HG03045 (cell line): ENCODE data around the gene CCSER1.
"Not testable (repeated sequence)": the region's sequence is repeated elsewhere in the genome, so short reads cannot be mapped to it uniquely, and the experiment has no call there.

Experiments
- ATAC-seq: cut with Tn5 transposase; IDR thresholded peaks from one replicate; pipeline ENCODE4 v1.9.1; 2021; ENCODE audit warnings: mild to moderate bottlenecking, moderate library complexity; ENCODE audit not compliant: unreplicated experiment

The CCSER1 gene

DNA sequence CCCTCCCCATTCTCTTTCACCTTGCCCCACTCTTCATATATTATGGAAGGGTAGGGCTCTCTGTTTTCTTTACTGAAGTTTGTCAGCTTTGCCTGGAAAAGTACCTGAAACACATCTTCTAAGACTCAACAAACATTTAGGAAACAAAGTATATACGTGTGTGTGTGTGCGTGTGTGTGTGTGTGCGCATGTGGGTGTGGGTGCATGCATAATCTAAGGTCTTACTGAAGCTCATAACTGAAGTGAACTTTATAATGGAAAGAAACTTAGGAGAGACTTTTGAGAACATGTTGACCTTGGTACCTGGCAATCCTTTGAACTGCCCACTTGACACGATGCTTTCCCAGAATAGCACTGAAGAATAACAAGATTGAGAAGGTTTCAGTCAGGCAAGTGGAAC, 1190.2 kb downstream of the CCSER1 start:
- ATAC-seq = no peak

GRCh38 chr4:91319556-91320268, 1192.5 kb downstream of the CCSER1 start:
- ATAC-seq = no peak

- ATAC-seq = no peak
Measured at GRCh38 chr4:91322961-91323360, 1195.8 kb downstream of the CCSER1 start.

GRCh38 chr4:91325495-91325894, 1198.3 kb downstream of the CCSER1 start:
- ATAC-seq = no peak

GRCh38 chr4:91326167-91326566, 1199.0 kb downstream of the CCSER1 start:
- not testable (repeated sequence) for ATAC-seq

DNA sequence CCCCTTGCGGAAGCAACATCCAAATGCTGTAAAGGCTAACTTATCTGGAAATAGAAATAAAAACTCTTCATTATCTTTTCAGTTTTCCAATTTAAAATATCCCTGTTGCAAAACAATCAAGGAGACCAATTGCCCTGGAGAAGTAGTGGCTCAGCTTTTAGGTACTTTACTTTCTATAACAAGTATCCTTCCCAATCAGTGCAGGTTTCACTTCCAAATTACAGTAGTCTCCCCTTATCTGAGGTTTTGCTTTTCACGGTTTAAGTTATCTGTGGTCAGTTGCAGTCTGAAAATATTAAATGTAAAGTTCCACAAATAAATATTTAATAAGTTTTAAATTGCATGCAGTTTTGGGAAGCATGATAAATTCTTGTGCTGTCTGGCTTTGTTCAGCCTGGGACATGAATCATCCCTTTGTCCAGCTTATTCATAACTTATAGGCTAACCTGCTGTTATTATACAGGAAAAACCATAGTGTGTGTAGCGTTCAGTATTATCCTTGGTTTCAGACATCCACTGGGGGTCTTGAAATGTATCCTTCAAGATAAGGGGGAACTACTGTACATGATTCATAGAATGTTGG, 1203.5 kb downstream of the CCSER1 start:
- ATAC-seq = no peak

GRCh38 chr4:91340822-91341221, 1213.6 kb downstream of the CCSER1 start:
- no peak for ATAC-seq

DNA sequence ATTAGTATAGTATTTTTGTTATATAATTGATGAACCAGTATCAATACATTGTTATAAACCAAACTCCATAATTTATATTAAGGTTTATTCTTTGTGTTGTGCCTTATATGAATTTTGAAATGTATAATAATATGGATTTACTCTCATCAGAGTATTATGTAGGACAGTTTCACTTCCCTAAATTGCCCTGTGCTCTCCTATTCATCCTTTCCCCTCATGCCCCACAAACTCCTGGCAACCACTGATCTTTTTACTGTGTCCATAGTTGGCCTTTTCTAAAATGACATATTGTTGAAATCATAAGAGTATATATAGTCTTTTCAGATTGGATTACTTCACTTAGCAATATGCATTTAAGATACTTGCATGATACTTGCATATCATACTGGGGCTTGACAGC, 1218.4 kb downstream of the CCSER1 start:
- no peak for ATAC-seq

DNA sequence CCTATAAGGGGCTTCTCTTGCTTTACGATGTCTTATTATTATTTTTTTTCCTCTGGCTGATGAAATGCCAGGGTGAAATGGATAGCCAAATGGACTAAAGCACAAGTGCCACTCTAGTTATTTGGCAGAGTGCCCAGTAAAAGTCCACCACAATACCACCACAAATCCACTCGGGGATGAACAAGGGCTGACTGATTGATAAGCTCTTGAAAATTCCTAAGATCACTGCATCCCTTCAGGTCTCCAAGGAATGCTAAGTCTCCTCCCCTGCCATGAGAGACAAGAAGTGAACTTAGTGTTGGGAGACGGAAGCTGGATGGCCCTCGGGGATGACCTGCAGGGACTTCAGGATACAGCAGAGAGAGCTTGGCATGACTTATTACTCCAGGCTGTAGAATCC, 1229.3 kb downstream of the CCSER1 start:
- not testable (repeated sequence) for ATAC-seq

- ATAC-seq = not testable (repeated sequence)
Measured at GRCh38 chr4:91358016-91358415, 1230.8 kb downstream of the CCSER1 start.

- not testable (repeated sequence) for ATAC-seq
Measured at GRCh38 chr4:91358621-91359020, 1231.4 kb downstream of the CCSER1 start.

DNA sequence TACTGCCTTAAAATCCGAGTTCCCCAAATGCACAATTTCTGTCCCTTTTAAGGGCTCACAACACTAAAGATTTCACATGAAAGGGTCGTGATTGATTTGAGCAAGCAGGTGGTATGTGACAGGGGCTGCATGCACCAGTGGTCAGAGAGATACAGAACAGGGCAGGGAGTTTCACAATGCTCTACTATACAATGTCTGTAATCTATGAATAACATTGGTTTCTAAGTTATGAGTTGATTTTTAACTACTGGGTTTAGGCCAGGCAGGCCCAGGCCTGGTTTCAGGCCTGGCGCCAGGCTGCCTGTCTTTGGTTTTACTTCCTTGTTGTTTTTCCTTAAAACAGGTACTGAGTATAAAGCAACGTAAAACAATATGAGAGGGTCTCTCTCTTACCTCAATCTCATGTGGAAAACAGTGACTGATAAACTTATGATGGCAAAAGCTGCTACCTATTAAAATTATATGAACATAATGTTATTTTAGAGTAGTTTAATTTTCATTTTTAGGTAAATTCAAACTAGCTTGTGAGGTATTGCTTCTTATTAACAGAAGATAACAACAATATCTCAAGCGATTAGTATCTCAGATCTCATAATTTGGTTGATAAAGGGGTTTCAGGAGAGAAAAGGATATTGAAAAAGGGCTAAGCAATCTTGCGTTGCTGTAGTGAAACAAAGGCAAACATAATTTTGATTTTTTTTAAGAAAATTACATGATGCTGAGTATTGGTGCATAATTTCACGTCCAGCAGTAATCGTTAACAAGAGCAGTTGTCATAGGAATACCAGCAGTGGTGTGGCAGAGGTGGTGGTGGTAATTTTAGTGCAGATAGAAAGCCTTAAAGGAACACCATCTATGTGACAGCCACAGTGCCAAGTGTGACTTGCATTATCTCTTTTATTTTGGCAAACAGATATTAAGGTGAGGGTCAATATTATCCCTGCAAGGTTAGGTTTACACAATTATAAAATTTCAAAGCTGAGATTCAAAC, 1232.1 kb downstream of the CCSER1 start:
- no peak for ATAC-seq

DNA sequence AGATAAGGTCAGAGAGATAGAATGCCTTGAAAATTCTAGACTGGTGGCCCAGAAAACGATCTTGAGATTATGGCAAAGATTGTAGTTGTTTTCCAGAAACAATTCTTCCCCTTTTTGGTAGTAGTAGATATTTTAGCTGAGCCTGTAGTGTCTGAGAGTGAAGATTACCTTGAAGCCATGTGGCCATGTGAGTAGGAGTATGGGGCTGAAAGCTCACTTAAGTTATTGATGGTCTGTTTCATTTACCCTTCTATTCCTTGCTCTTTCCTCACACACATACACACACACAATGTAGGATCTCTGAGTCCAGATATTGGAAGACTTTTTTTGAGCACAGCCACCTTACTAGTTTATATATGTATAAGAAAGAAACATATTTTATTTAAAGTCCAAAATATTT, 1234.9 kb downstream of the CCSER1 start:
- ATAC-seq = no peak

DNA sequence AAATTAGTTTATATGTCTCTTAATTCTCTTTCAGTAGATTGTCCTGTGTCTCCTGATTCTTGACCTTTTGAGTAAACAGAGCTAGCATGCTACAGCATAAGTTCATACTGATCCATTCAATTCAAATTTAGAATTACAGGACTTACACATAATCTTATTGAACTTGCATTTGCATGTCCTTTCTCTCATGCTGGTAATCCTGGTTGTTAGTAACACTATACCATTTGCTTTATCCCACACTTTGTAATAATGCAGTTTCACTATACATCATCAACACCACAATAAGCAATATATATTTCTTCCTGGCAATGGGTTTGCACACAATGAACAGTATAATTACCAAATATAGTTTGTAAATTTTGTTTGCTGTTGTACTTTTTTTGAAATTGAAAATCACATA, 1239.4 kb downstream of the CCSER1 start:
- ATAC-seq = no peak

- ATAC-seq = no peak
Measured at GRCh38 chr4:91369116-91369515, 1241.9 kb downstream of the CCSER1 start.

DNA sequence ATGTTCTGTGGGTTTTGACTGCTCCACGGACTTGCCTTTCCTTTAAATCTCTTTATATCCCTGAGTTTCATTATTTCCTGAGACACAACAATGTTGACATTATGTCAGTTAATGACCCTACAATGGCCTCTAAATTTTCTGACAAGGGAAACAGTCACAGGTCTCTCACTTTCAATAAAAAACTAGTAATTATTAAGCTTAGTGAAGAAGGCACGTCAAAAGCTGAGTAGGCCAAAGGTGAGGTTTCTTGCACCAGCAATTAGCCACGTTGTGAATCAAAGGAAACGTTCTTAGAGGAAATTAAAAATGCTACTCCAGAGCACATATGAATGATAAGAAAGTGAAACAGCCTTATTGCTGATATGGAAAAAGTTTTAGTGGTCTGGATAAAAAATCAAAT, 1246.4 kb downstream of the CCSER1 start:
- no peak for ATAC-seq

DNA sequence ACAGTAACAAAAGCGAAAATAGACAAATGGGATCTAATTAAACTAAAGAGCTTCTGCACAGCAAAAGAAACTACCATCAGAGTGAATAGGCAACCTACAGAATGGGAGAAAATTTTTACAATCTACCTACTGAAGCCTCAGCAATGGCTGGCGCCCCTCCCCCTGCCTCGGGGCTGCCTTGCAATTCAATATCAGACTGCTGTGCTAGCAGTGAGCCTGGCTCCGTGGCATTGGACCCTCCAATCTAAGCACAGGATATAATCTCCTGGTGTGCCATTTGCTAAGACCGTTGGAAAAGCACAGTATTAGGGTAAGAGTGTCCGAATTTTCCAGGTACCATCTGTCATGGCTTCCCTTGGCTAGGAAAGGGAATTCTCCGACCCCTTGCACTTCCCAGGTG, 1278.2 kb downstream of the CCSER1 start:
- ATAC-seq = not testable (repeated sequence)

- no peak for ATAC-seq
Measured at GRCh38 chr4:91422011-91422410, 1294.8 kb downstream of the CCSER1 start.

DNA sequence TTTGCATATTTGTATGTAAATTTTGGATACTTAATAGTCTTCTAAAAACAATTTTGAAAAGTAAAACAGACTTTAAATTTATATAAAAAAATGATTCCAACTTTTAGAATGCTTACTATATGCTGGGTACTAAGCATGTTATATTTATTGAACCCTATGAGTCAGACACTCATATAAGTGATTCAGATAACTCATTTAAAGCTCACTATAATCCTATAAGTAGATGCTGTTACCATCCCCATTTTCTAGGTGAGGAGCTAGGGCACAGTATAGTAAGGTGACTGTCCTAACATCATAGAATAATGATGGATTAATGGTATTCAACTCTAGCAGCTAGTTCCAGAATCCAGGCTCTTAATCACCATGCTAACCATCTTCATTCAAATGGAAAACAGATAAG, 1299.5 kb downstream of the CCSER1 start:
- no peak for ATAC-seq

DNA sequence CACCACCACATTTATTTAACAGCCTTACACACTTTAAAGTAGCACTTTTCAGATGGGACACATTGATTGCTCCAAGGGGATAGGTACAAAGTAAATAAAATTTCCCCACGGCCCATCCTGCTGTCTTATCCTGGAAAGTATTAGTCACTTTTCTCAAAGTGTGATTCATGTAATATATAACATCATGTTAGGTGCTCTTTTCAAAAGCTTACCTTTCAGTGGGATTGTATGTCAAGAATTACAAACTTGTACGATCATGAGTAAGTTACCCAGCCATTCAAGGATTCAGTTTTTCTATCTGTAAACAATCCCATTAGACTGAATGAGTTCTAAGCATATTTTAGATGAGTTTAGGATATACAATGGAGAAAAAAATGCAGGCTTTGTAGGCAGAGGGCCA, 1300.0 kb downstream of the CCSER1 start:
- no peak for ATAC-seq

DNA sequence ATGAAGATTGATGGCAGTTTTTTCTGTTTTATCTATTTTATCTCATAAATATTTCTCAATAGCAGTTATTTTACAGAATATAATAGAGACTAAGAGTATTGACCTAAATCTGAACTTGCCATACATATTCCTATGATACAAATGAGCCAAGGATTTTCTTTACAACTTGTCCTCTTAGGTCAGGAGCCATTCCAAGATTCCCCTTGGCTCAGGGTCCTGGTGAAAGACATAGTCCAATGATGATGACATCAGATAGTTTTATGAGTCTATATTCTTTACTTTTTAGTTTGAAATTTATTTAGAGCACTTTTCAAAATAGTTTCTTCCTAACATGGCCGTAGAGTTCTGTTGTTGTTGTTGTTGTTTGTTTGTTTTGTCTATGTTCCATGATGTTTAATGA, 1307.4 kb downstream of the CCSER1 start:
- no peak for ATAC-seq

DNA sequence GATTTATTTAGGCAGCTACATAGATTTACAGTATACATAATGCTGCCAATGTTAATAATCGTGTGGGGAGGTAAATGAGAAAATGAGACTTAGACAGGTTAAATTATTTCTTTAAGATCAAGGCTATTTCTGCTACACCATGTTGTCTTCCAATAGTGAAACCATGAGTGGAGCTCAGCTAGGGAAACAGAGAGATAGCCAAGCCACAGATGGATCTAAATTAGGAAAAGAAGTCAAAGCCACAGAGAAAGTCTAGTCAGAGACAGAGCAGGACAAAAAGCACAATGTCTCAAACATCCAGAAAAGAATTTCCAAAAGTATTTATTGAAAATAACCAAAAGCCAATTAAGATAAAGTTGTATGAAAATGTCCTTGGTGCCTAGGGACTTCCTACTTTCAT, 1309.4 kb downstream of the CCSER1 start:
- no peak for ATAC-seq
